Hepatocyte (in vitro differentiated cells): ENCODE data around the gene GTSE1.

Experiments
- CTCF ChIP-seq: fragments of 200-600 bp; sonication (generic); IDR thresholded peaks from 2 replicates; pipeline ENCODE4 v1.5.1; 2016; ENCODE audit warnings: antibody characterized with exemption, mild to moderate bottlenecking; ENCODE audit not compliant: poor library complexity
- EZH2 ChIP-seq: fragments of 200-600 bp; sonication (generic); IDR thresholded peaks from 2 replicates; pipeline ENCODE4 v1.6.1; 2016; ENCODE audit warnings: antibody characterized with exemption, mild to moderate bottlenecking, borderline replicate concordance

- TF ChIP-seq EZH2 (no peak), CTCF (no peak)
These were observed 26.5 kb downstream of the GTSE1 start for GRCh38 chr22:46323162-46323561.
